MCF 10A (cell line): ENCODE results near the gene SRPRA. TPM values are rescaled to one million over a fixed set of nuclear protein-coding genes. Genes with fewer than 3 reads are reported as not detected.

ENCODE experiments used
- Bru-seq: library from RNA; stranded (reverse); fragments of 400-500 nt; gene quantifications from one replicate; lab custom pipeline; 2021; lab: Mats Ljungman, UMichigan
- BruChase-seq, 2 experiments: library from RNA; stranded (reverse); fragments of 400-500 nt; gene quantifications; one replicate each; lab custom pipeline; 2021; lab: Mats Ljungman, UMichigan
- BruUV-seq: library from RNA; stranded (reverse); fragments of 400-500 nt; replicated peaks from 2 replicates; lab custom pipeline; 2021; lab: Mats Ljungman, UMichigan
- CTCF ChIA-PET: fragments of 300-600 bp; sonication (Branson Sonifier 250); formaldehyde crosslinking; extraction: SDS; loops from one replicate; lab custom pipeline; 2021; ENCODE audit warnings: antibody characterized with exemption, inconsistent platforms; lab: Yijun Ruan, JAX
- POLR2A ChIA-PET: fragments of 300-600, 350-650 bp; sonication (Branson Sonifier 250); formaldehyde crosslinking; extraction: SDS; loops from one replicate; lab custom pipeline; 2020; ENCODE audit warnings: antibody characterized with exemption, inconsistent platforms; lab: Yijun Ruan, JAX
- DNase-seq: peaks from one replicate; pipeline ENCODE4 v3.0.0-alpha.2; 2018; ENCODE audit not compliant: unreplicated experiment
- H3K27ac Mint-ChIP-seq: one replicate; pipeline ENCODE4 v1.8.0; 2022; ENCODE audit warnings: mild to moderate bottlenecking, low read depth, mixed read lengths; ENCODE audit not compliant: unreplicated experiment
- H3K27me3 Mint-ChIP-seq: one replicate; pipeline ENCODE4 v1.8.0; 2022; ENCODE audit warnings: mixed read lengths; ENCODE audit not compliant: insufficient read depth, unreplicated experiment
- H3K36me3 Mint-ChIP-seq: one replicate; pipeline ENCODE4 v1.8.0; 2022; ENCODE audit warnings: mild to moderate bottlenecking, moderate library complexity, mixed read lengths; ENCODE audit not compliant: insufficient read depth, unreplicated experiment
- H3K4me1 Mint-ChIP-seq: one replicate; pipeline ENCODE4 v1.8.0; 2022; ENCODE audit warnings: mixed read lengths; ENCODE audit not compliant: insufficient read depth, unreplicated experiment
- H3K4me3 Mint-ChIP-seq: one replicate; pipeline ENCODE4 v1.8.0; 2022; ENCODE audit warnings: mild to moderate bottlenecking, moderate library complexity, mixed read lengths; ENCODE audit not compliant: unreplicated experiment
- H3K9me3 Mint-ChIP-seq: one replicate; pipeline ENCODE4 v1.8.0; 2022; ENCODE audit warnings: mixed read lengths; ENCODE audit not compliant: unreplicated experiment
- CTCF ChIP-seq: fragments of 200-600 bp; IDR thresholded peaks from one replicate; pipeline ENCODE4 v1.8.0; 2022; ENCODE audit warnings: antibody characterized with exemption, mild to moderate bottlenecking; ENCODE audit not compliant: unreplicated experiment
- intact Hi-C: fragments of 100-400 bp; cut with micrococcal nuclease; formaldehyde crosslinking; loops from 2 replicates; pipeline ENCODE4 v1.14.1; 2022
- long read RNA-seq: library from polyadenylated mRNA; stranded (forward); transcript quantifications from one replicate; pipeline ENCODE4 v2.0.0, GENCODE V29; 2022
- total RNA-seq: library from RNA; stranded (reverse); gene quantifications from 2 replicates; pipeline ENCODE4 v1.2.3, GENCODE V29; 2022

SRPRA gene
- total RNA-seq = 176 and 258 TPM in 2 replicates
- Bru-seq, nascent RNA = percentile 98 among the genes with signal in this experiment
- BruChase-seq, experiment 1, labeled RNA remaining after a 6-hour chase = percentile 100 among the genes with signal in this experiment
- percentile 99 among the genes with signal in this experiment for BruChase-seq, experiment 2, labeled RNA remaining after a 2-hour chase
- long read RNA-seq, transcript SRPRA-201 (14 exons, 3,069 nt) = major isoform, 281 of 363 reads
- long read RNA-seq, partial matches to known transcripts = 48 of 363 reads
- long read RNA-seq, other reads (novel, unspliced or antisense) = 34 of 363 reads

- intact Hi-C loops = loop anchor here (1.0 to 5.0 kb wide), 3 partner anchors 35 to 347 kb away; partner anchors contain the start of genes DCPS, FAM118B and RPUSD4
- ChIA-PET POLR2A (interaction anchor here (0.5 to 3.4 kb wide), 21 partner anchors 10 to 1227 kb away, joined by 3 to 41 read pairs (median 3); partner anchors contain the start of genes DCPS, FAM118B, PUS3 and RPUSD4), CTCF (interaction anchor here (0.6 kb wide), 1 partner anchor 41 kb away, joined by 3 read pairs; no protein-coding TSS in a partner anchor)
- Mint-ChIP-seq H3K4me3 (peak within 1 kb of the TSS; percentile 94), H3K27ac (peak within 1 kb of the TSS; percentile 97), H3K4me1 (peaks cover 23% of the 10 kb centered on the region), H3K27me3 (no peaks in the 10 kb centered on the region), H3K36me3 (peaks cover 60% of the 10 kb centered on the region), H3K9me3 (no peaks in the 10 kb centered on the region)
- BruUV-seq = TSS peak; percentile 81
- TF ChIP-seq CTCF = no peak
- DNase-seq = peak; percentile 99
Measured at GRCh38 chr11:126268708-126269579, at the start of gene SRPRA, which contains the start of gene FOXRED1. TSS of gene SRPRA (minus strand) at chr11:126268895. CDS start at chr11:126268804, 91 bp downstream. TSS of gene FOXRED1 (plus strand) at chr11:126269154. CDS start at chr11:126269207, 53 bp downstream.

GRCh38 chr11:126317756-126318573 is 49.3 kb upstream of the SRPRA start:
- Mint-ChIP-seq H3K27ac (peak overlapping the region; percentile 84), H3K4me3 (peak overlapping the region; percentile 59), H3K9me3 (no peaks in the 10 kb centered on the region), H3K27me3 (no peaks in the 10 kb centered on the region), H3K4me1 (peaks cover 33% of the 10 kb centered on the region), H3K36me3 (peaks cover 7% of the 10 kb centered on the region)
- TF ChIP-seq CTCF = no peak
- peak; percentile 44 for DNase-seq
- ChIA-PET CTCF (interaction anchor here (0.6 to 3.3 kb wide), 6 partner anchors 9 to 289 kb away, joined by 3 to 33 read pairs (median 6); no protein-coding TSS in a partner anchor), POLR2A (interaction anchor here (0.6 to 2.2 kb wide), 10 partner anchors 14 to 431 kb away, joined by 3 to 14 read pairs (median 4); partner anchors contain the start of genes DCPS and ST3GAL4)
- no TSS peak for BruUV-seq
- intact Hi-C loops = loop anchor here (2.0 to 10.0 kb wide), 4 partner anchors 39 to 1027 kb away; no protein-coding TSS in a partner anchor

GRCh38 chr11:126317432-126317755 is 48.7 kb upstream of the SRPRA start:
- Mint-ChIP-seq H3K27me3 (no peaks in the 10 kb centered on the region), H3K27ac (peak overlapping the region; percentile 84), H3K4me1 (peaks cover 33% of the 10 kb centered on the region), H3K4me3 (no peak overlapping the region), H3K9me3 (no peaks in the 10 kb centered on the region), H3K36me3 (peaks cover 7% of the 10 kb centered on the region)
- TF ChIP-seq CTCF = no peak
- DNase-seq = no peak
- POLR2A ChIA-PET = interaction anchor here (0.8 to 2.2 kb wide), 4 partner anchors 13 to 91 kb away, joined by 4 to 14 read pairs (median 6); partner anchors contain the start of genes DCPS and ST3GAL4
- CTCF ChIA-PET = interaction anchor here (0.6 to 3.3 kb wide), 4 partner anchors 8 to 163 kb away, joined by 3 to 33 read pairs (median 8); no protein-coding TSS in a partner anchor
- BruUV-seq = no TSS peak
- intact Hi-C loops = loop anchor here (10.0 kb wide), 2 partner anchors 267 to 1027 kb away; no protein-coding TSS in a partner anchor
